ENCODE measurements around the gene SRBD1.

Gene SRBD1

GRCh38 chr2:45343251-45344017, 267.6 kb downstream of the SRBD1 start:
- no peak for TF ChIP-seq CTCF (IDR thresholded peaks at IDR 0.05; ENCODE audit: low read depth, low read length)
- in situ Hi-C loops (cut with HindIII; ENCODE audit: low sequenced_read_pairs) = no loop called here
- no peak for DNase-seq (ENCODE audit: low read depth, low spot score)
- H3K4me3 ChIP-seq (ENCODE audit: low read depth, low read length) = no peak overlapping the region

DNA sequence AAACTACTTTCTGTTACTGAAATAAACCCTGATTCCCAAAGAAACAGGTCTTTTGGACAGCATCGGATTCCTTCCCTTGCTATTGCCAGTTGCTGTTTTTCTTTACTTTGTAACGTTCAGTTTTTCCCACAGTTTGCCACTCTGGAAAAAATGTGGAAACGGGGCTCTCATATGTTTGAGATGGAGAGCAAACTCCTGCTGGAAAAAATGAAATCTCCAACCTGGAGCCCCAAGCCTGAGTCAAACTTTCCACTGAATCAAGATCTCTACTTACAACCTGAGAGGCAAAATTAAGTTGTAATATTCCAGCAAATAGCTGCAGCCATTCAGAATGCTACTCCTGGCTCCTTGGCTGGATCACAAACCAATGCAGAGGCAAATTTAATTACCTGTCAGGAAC, 270.7 kb downstream of the SRBD1 start:
- no peak for DNase-seq (ENCODE audit: low read depth, low spot score)
- TF ChIP-seq CTCF (IDR thresholded peaks at IDR 0.05; ENCODE audit: low read depth, low read length) = no peak
- no peak overlapping the region for H3K4me3 ChIP-seq (ENCODE audit: low read depth, low read length)
- in situ Hi-C loops (cut with HindIII; ENCODE audit: low sequenced_read_pairs) = no loop called here

DNA sequence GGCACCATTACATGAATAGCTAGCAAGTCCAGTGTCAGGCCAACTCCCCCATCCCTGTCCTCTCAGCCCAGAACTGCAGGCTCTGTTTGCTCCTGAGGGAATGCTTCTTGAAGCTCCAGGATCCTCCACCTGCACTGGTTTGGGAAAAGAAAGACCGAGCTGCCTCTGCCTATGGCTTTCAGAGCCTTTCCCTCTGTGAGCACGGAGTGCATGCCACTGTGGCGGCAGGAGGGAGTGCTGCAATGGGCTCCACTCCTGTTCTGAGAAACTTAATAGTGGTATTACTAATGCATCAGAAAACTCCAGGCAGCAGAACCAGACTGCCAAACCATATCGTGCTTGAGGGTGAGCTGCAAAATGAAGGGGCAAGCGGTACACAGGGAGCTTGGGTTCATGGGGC, 271.8 kb downstream of the SRBD1 start:
- H3K4me3 ChIP-seq (ENCODE audit: low read depth, low read length) = no peak overlapping the region
- in situ Hi-C loops (cut with HindIII; ENCODE audit: low sequenced_read_pairs) = no loop called here
- no peak for DNase-seq (ENCODE audit: low read depth, low spot score)
- no peak for TF ChIP-seq CTCF (IDR thresholded peaks at IDR 0.05; ENCODE audit: low read depth, low read length)
